Panc1 (cell line): ENCODE results near the gene SETD3. TPM values are rescaled to one million over a fixed set of nuclear protein-coding genes. Genes with fewer than 3 reads are reported as not detected.

Source experiments
- ATAC-seq: fragments of 200-7000 bp; cut with Tn5 transposase; 2 replicates; pipeline ENCODE4 v1.9.1; 2020; ENCODE audit warnings: mild to moderate bottlenecking, moderate library complexity
- BruUV-seq: library from RNA; stranded (reverse); fragments of 400-500 nt; replicated peaks from 2 replicates; lab custom pipeline; 2021; lab: Mats Ljungman, UMichigan
- CTCF ChIA-PET: fragments of 300-600 bp; sonication (Branson Sonifier 250); formaldehyde crosslinking; loops from one replicate; lab custom pipeline; 2022; ENCODE audit warnings: antibody characterized with exemption; lab: Charles Lee
- POLR2A ChIA-PET: fragments of 300-600 bp; sonication (Branson Sonifier 250); formaldehyde crosslinking; loops from one replicate; lab custom pipeline; 2022; ENCODE audit warnings: antibody characterized with exemption; lab: Charles Lee
- DNase-seq: peaks from one replicate; pipeline ENCODE4 v3.0.0-alpha.2; 2010; ENCODE audit warnings: low read depth, low spot score
- H3K27ac ChIP-seq: 2 replicates; pipeline ENCODE4 v1.5.1; 2011; ENCODE audit warnings: mild to moderate bottlenecking, low read length, inconsistent platforms
- H3K27me3 ChIP-seq: fragments of 200-500 bp; sonication (Bioruptor generic); 2 replicates; pipeline ENCODE4 v1.6.0; 2014; ENCODE audit warnings: low read length, inconsistent platforms; ENCODE audit not compliant: control insufficient read depth, insufficient read depth
- H3K36me3 ChIP-seq: fragments of 200-500 bp; sonication (Bioruptor generic); 2 replicates; pipeline ENCODE4 v1.5.1; 2014; ENCODE audit warnings: inconsistent platforms, mild to moderate bottlenecking, low read length, moderate library complexity; ENCODE audit not compliant: control insufficient read depth, insufficient read depth
- H3K4me1 ChIP-seq: 2 replicates; pipeline ENCODE4 v1.5.1; 2011; ENCODE audit warnings: inconsistent platforms, mild to moderate bottlenecking, low read length, moderate library complexity; ENCODE audit not compliant: control insufficient read depth, insufficient read depth
- H3K4me3 ChIP-seq, 2 experiments: 2 replicates each; pipeline ENCODE4 v1.5.1; 2011 to 2012; ENCODE audit warnings: low read depth in 2 of 2, low read length in 2 of 2, mild to moderate bottlenecking in 2 of 2, inconsistent platforms in 1 of 2, moderate library complexity in 1 of 2
- H3K9me3 ChIP-seq: fragments of 200-500 bp; sonication (Bioruptor generic); 2 replicates; pipeline ENCODE4 v1.5.1; 2014; ENCODE audit warnings: low read depth, mild to moderate bottlenecking, inconsistent platforms, low read length, moderate library complexity; ENCODE audit not compliant: control insufficient read depth, insufficient read depth
- POLR2AphosphoS5 ChIP-seq: IDR thresholded peaks from 2 replicates; pipeline ENCODE4 v1.6.1; 2012; ENCODE audit warnings: mild to moderate bottlenecking, low read depth, low read length, moderate library complexity
- SIN3A ChIP-seq: IDR thresholded peaks from 2 replicates; pipeline ENCODE4 v1.6.1; 2012; ENCODE audit warnings: low read depth, mild to moderate bottlenecking, low read length, moderate library complexity, borderline replicate concordance; ENCODE audit not compliant: insufficient read depth
- TCF7L2 ChIP-seq: IDR thresholded peaks from 2 replicates; pipeline ENCODE4 v1.6.1; 2011; ENCODE audit warnings: mild to moderate bottlenecking, low read depth, low read length, inconsistent platforms
- in situ Hi-C: cut with HindIII; loops from 2 replicates; pipeline ENCODE4 v1.10.0; 2016; ENCODE audit warnings: low sequenced_read_pairs, low pct_unique_long_range_greater_than_20kb
- intact Hi-C: fragments of 100-400 bp; cut with micrococcal nuclease; formaldehyde crosslinking; loops from one replicate; pipeline ENCODE4 v1.10.0; 2022; ENCODE audit not compliant: unreplicated experiment
- total RNA-seq: library from RNA; stranded (reverse); gene quantifications from one replicate; pipeline ENCODE4 v1.2.1, GENCODE V29; 2021; ENCODE audit not compliant: unreplicated experiment
- TF ChIP-seq, protein P1 (sequence below): fragments of 450-650 bp; IDR thresholded peaks from 2 replicates; pipeline ENCODE4 v1.5.1; 2017; ENCODE audit warnings: mild to moderate bottlenecking
- TF ChIP-seq, protein P2 (sequence below), 2 experiments: IDR thresholded peaks; 2 replicates each; pipeline ENCODE4 v1.6.1; 2011 to 2012; ENCODE audit warnings: low read depth in 2 of 2, control low read depth in 1 of 2, low read length in 1 of 2, mild to moderate bottlenecking in 1 of 2, moderate library complexity in 1 of 2; ENCODE audit not compliant: insufficient read depth in 1 of 2

Gene SETD3
- total RNA-seq, 1 experiment from 2014 or later = 51.1 TPM

DNA sequence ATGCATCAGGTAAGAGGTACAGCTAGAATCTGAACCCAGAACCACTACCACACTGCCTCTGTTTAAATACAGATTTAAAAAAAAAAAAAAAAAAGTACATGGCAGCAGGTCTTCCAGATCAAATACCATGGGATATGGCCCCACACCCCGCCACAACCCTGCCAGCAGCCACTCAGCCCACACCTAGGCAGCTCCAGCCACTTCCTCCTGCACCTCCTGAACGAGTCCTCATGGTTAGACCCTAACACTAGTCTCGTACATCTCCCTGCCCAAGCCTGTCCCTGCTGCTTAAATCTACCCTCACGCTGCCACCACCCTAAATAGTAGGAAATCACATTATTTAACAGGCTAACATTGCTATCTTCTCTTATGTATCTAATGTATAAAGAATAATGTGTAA, 12.6 kb downstream of the SETD3 start:
- DNase-seq (no peak), ATAC-seq (no peak)
- no TSS peak for BruUV-seq
- no peak overlapping the region for H3K27ac ChIP-seq
- no peak overlapping the region for H3K4me3 ChIP-seq
- no peaks in the 10 kb centered on the region for H3K9me3 ChIP-seq
- TF ChIP-seq POLR2AphosphoS5 (no peak), SIN3A (no peak), TCF7L2 (no peak)
- TF ChIP-seq, protein P1, sequence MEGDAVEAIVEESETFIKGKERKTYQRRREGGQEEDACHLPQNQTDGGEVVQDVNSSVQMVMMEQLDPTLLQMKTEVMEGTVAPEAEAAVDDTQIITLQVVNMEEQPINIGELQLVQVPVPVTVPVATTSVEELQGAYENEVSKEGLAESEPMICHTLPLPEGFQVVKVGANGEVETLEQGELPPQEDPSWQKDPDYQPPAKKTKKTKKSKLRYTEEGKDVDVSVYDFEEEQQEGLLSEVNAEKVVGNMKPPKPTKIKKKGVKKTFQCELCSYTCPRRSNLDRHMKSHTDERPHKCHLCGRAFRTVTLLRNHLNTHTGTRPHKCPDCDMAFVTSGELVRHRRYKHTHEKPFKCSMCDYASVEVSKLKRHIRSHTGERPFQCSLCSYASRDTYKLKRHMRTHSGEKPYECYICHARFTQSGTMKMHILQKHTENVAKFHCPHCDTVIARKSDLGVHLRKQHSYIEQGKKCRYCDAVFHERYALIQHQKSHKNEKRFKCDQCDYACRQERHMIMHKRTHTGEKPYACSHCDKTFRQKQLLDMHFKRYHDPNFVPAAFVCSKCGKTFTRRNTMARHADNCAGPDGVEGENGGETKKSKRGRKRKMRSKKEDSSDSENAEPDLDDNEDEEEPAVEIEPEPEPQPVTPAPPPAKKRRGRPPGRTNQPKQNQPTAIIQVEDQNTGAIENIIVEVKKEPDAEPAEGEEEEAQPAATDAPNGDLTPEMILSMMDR = no peak
- TF ChIP-seq, protein P2, sequence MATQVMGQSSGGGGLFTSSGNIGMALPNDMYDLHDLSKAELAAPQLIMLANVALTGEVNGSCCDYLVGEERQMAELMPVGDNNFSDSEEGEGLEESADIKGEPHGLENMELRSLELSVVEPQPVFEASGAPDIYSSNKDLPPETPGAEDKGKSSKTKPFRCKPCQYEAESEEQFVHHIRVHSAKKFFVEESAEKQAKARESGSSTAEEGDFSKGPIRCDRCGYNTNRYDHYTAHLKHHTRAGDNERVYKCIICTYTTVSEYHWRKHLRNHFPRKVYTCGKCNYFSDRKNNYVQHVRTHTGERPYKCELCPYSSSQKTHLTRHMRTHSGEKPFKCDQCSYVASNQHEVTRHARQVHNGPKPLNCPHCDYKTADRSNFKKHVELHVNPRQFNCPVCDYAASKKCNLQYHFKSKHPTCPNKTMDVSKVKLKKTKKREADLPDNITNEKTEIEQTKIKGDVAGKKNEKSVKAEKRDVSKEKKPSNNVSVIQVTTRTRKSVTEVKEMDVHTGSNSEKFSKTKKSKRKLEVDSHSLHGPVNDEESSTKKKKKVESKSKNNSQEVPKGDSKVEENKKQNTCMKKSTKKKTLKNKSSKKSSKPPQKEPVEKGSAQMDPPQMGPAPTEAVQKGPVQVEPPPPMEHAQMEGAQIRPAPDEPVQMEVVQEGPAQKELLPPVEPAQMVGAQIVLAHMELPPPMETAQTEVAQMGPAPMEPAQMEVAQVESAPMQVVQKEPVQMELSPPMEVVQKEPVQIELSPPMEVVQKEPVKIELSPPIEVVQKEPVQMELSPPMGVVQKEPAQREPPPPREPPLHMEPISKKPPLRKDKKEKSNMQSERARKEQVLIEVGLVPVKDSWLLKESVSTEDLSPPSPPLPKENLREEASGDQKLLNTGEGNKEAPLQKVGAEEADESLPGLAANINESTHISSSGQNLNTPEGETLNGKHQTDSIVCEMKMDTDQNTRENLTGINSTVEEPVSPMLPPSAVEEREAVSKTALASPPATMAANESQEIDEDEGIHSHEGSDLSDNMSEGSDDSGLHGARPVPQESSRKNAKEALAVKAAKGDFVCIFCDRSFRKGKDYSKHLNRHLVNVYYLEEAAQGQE (IDR thresholded peaks at IDR 0.05; ENCODE audit: insufficient read depth in 1 of 2, low read depth in 2 of 2, low read length in 1 of 2) = no peak
- in situ Hi-C loops = no loop called here
- CTCF ChIA-PET = no interaction called here
- intact Hi-C loops = no loop called here
- H3K36me3 ChIP-seq = no peaks in the 10 kb centered on the region
- POLR2A ChIA-PET = no interaction called here
- H3K27me3 ChIP-seq = no peaks in the 10 kb centered on the region
- no peaks in the 10 kb centered on the region for H3K4me1 ChIP-seq

DNA sequence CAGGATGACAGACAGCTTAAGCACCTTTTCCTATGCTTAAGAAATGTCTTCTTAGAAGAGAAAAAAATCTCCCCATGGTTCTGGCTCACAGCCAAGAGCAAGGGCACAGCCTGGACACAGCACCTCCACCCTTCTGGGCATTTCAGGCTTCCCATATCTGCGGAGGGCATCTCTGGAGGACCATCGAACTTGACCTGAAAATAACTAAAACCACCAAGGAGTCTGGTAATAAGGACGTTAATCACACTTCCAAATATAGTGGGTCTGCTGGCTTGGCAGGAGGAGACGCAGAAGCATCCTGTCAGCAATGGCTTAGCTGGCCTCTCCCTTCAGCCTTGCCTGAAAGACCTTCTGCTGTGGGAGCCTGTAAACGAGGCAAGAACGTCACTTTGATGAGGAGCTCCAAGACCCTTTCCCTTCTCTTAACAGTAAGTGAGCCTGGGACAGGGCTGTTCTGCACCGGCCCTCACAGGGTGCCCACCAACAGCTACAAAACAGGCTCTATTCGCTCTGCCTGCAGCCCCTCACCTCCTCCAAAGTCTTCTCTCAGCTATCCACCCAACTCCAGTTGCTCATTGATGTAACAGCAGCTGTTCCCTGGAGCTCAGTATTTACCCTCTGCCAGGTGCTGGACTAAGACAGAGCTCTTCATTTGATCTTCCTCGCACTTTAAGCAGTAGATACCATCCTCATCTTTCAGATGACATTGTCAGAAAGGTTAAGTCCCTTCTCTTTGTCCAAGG, 13.2 kb downstream of the SETD3 start:
- in situ Hi-C loops = no loop called here
- no TSS peak for BruUV-seq
- Histone ChIP-seq H3K9me3 (no peaks in the 10 kb centered on the region), H3K27me3 (no peaks in the 10 kb centered on the region), H3K4me3 (no peak overlapping the region), H3K27ac (no peak overlapping the region), H3K4me1 (no peaks in the 10 kb centered on the region), H3K36me3 (no peaks in the 10 kb centered on the region; the same call in 1 of the 2 replicates)
- ChIA-PET POLR2A (no interaction called here), CTCF (interaction anchor here (0.7 kb wide), 1 partner anchor 13 kb away, joined by 3 read pairs; no protein-coding TSS in a partner anchor)
- DNase-seq (no peak), ATAC-seq (no peak)
- intact Hi-C loops = no loop called here
- TF ChIP-seq TCF7L2 = no peak

DNA sequence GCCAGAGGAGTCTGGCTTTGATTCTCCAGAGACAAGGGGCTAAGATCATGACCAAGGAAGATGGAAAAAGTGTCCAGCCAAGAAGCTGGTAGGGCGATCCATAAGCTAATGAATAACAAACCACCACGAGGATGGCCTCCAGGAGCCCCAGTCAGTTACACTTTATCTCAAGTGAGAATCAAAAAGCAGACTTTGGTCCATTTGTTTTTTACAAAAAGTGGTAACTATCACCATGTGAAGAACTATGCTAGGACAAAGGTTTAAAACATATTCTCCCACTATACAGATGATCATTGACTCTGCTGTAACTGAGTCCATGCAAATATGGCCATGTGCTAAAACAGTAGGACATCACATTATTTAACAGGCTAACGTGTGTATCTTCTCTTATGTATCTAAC, 13.9 kb downstream of the SETD3 start:
- H3K4me1 ChIP-seq = no peaks in the 10 kb centered on the region
- in situ Hi-C loops = no loop called here
- no peak overlapping the region for H3K4me3 ChIP-seq
- TF ChIP-seq TCF7L2 (no peak), SIN3A (no peak)
- TF ChIP-seq, protein P1 = no peak
- CTCF ChIA-PET = interaction anchor here (0.7 kb wide), 1 partner anchor 12 kb away, joined by 3 read pairs; no protein-coding TSS in a partner anchor
- DNase-seq = no peak
- no peak for ATAC-seq
- no peaks in the 10 kb centered on the region for H3K9me3 ChIP-seq
- intact Hi-C loops = no loop called here
- no peaks in the 10 kb centered on the region for H3K27me3 ChIP-seq
- BruUV-seq = no TSS peak
- H3K27ac ChIP-seq = no peak overlapping the region
- POLR2A ChIA-PET = no interaction called here
- no peaks in the 10 kb centered on the region; the same call in 1 of the 2 replicates for H3K36me3 ChIP-seq
